HG02973 (cell line): ENCODE results near the gene CSNK1G1.
"Not testable (repeated sequence)": the region's sequence is repeated elsewhere in the genome, so short reads cannot be mapped to it uniquely, and the experiment has no call there.

ENCODE experiments used
- ATAC-seq: cut with Tn5 transposase; IDR thresholded peaks from one replicate; pipeline ENCODE4 v1.9.1; 2021; ENCODE audit warnings: moderate library complexity; ENCODE audit not compliant: unreplicated experiment

CSNK1G1 gene

GRCh38 chr15:64355944-64356709 is at the start of gene CSNK1G1:
Gene CSNK1G1, minus strand, starts transcription at chr15:64356173. Its CDS starts 55,674 bp downstream, at chr15:64300499.
- peak; percentile 95 for ATAC-seq

DNA sequence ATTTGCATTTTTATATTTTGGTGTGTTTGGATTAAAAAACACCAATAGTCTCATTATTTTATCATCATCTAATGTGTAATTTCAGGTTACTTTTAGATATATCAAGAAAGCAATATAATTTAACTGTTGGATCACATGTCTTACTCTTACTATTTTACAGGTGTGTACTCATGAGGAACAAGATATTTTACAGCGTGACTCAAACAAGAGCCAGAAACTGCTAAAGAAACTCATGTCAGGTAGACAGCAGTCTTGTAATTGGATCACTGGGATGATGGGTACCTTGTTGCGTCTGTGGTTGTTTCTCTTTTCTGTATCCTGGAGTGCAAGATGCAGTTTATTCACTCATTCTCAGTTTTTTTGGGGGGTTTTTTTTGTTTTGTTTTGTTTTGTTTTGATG is 44.6 kb upstream of the CSNK1G1 start:
- no peak for ATAC-seq

DNA sequence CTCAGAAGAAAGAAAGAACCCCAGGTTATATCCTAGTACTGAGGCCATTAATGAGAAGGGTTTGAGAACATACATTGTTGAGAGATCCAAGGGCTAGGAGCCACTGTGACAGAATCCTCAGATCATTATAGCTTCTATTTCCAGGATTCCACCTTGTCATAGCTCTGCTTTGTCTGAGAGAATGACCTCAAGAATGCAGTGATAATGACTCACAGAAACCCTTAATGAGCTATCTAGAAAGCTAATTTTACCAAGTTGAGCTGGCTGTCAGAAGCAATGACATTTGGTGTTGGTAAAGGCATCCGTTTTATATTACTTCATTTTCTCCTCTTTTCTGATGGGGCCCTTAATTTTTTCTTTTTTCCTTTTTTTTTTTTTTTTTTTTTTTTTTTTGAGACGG is 42.6 kb upstream of the CSNK1G1 start:
- no peak for ATAC-seq

DNA sequence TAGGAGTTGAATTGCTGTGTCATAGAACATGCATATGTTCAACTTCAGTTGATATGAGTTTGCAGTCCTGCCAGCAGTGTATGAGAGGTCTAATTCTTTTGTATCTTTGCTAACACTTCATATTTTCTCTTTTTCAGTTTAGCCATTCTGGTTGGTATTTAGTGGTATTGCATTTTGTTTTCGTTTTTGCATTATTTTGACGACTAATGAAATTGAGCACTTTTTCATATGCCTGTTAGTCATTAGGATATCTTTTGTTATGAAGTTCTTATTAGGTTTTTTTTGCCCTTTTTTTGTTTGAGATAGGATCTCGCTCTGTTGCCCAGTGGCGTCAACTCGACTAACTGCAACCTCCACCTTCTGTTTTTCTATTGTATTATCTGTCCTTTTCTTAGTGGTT is 40.8 kb upstream of the CSNK1G1 start:
- no peak for ATAC-seq

GRCh38 chr15:64392471-64392870 is 36.5 kb upstream of the CSNK1G1 start:
- not testable (repeated sequence) for ATAC-seq

GRCh38 chr15:64389036-64389435 is 33.1 kb upstream of the CSNK1G1 start:
- no peak for ATAC-seq

GRCh38 chr15:64387562-64388168 is 31.7 kb upstream of the CSNK1G1 start, which contains the start of gene TRIP4:
Gene TRIP4, plus strand, starts transcription at chr15:64387836. Its CDS starts 28 bp downstream, at chr15:64387864.
- ATAC-seq = peak; percentile 94

- ATAC-seq = no peak
Measured at GRCh38 chr15:64386291-64386690, 30.3 kb upstream of the CSNK1G1 start.

DNA sequence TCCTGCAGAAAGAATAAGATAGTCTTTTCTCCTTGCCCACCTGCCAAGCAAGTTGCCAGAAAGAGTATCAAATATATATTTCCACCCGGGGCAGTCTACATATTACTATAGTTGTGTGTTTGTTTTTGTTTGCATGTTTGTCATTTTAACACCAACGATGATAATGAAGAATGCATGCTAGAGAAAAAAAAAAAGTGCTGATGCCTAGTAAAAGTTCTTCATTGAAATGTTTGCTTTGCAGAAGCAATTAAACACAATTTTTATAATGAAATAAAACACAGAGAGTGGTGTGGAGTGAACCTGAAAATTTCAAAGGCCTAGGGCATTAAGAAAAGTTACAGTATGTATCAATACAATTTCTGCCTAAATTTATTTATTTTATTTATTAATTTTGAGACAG is 27.8 kb upstream of the CSNK1G1 start:
- no peak for ATAC-seq

DNA sequence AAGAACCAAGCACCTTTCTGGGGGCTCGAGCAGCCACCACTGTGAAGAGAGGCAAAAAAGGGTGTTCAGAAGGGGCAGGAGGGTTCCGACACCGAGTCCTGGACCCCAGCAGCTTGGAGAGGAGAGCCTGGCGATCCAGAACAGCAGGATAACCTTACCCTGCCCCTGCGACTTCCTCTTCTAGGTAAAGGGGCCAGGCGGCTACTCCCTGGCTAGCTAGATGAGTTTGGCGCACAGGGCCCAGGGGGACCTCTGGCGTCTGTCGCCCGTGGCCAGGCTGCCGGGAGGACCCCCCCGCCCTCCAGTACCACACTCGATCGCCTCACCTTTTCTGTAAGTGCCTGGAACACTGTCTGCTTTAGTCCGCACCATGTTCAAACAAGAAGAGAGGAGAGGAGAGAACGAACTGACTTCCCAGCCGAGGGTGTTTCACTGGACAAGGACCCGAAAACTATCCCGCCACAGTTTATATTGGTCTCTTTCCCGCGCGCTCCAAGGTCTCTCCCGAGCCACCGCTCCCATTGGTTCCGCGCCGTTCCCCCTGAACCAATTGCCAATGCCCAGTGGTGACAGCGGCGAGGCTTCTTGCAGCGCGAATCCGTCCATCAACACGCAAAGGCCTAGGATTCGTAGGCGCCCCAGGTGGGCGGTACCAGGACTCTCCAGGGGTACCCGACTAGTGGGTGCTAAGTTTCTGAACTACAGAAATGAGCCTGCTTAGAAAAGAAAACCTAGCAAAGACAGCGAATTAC is 25.2 kb upstream of the CSNK1G1 start, which contains the start of gene PCLAF:
TSS of gene PCLAF (minus strand) at position 442 of the 752 bp plus-strand sequence. CDS start at position 372, 70 bp downstream.
- peak; percentile 97 for ATAC-seq

DNA sequence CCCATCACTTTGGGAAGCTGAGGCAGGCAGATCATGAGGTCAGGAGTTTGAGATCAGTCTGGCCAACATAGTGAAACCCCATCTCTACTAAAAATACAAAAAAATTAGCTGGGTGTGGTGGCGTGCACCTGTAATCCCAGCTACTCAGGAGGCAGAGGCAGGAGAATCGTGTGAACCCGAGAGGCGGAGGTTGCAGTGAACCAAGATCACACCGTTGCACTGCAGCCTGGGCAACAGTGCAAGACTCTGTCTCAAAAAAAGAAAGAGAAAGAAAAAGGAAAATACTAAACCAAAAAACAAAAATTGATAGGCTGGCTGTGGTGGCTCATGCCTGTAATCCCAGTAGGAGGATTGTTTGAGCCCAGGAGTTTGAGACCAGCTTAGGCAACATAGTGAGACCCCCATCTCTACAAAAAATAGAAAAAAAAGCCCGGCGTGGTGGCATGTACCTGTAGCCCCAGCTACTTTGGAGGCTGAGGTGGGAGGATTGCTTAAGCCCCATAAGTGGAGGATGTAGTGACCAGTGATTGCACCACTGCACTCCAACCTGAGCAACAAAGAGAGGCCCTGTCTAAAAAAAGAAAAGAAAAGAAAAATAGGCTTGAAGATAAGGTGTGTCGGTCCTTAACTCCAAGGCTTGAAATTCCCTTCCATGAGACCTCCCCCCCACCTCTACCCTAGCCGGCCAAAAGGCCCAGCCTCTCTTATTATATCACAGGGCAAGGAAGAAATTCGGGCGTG is 24.3 kb upstream of the CSNK1G1 start:
- peak; percentile 7 for ATAC-seq

GRCh38 chr15:64379216-64379960 is 23.4 kb upstream of the CSNK1G1 start:
- no peak for ATAC-seq

GRCh38 chr15:64373360-64373759 is 17.4 kb upstream of the CSNK1G1 start:
- no peak for ATAC-seq

- ATAC-seq = not testable (repeated sequence)
Measured at GRCh38 chr15:64371383-64371782, 15.4 kb upstream of the CSNK1G1 start.

DNA sequence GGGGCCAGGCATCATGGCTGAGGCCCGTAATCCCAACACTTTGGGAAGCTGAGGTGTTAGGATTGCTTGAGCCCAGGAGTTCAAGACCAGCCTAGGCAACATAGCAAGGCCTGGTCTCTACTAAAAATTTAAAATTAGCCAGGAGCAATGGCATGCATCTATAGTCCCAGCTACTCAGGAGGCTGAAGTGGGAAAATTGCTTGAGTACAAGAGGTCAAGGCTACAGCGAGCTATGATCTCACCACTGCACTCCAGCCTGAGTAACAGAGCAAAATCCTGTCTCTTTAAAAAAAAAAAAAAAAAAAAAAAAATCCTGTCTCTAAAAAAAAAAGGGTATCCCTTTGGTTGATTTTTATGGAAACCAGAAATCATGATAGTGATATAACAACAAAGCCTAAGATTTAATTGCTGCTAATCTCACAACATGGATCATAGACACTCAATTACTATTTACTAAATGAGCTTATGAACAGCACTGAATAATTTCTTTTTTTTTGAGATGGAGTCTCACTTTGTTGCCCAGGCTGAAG is 13.2 kb upstream of the CSNK1G1 start:
- no peak for ATAC-seq

DNA sequence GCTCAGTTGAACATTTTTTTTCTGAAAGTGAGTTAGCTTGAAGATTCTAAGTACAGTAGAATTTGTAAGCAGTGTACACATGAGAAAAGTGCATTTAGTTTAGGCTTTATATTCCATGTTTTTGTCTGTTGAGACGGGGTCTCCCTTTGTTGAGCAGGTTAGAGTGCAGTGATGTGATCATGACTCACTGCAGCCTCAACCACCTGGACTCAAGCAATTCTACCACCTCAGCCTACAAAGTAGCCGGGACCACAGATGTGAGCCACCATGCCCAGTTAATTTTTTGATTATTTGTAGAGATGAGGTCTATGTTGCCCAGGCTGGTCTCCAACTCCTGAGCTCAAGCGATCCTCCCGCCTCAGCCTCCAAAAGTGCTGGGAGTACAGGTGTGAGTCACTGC is 5.3 kb upstream of the CSNK1G1 start:
- no peak for ATAC-seq

GRCh38 chr15:64356710-64357040 is 702 bp upstream of the CSNK1G1 start:
- ATAC-seq = no peak

- ATAC-seq = peak; percentile 12
Measured at GRCh38 chr15:64355348-64355943, 527 bp downstream of the CSNK1G1 start.

GRCh38 chr15:64354688-64355344 is 1.2 kb downstream of the CSNK1G1 start:
- ATAC-seq = no peak
